GM04504 (cell line): ENCODE measurements around the gene SLC22A17.

Experiments used
- DNase-seq: peaks from one replicate; pipeline ENCODE4 v3.0.0-alpha.2; 2012; ENCODE audit warnings: low read depth

SLC22A17 gene

GRCh38 chr14:23361763-23362162 is 9.1 kb upstream of the SLC22A17 start:
- no peak for DNase-seq

GRCh38 chr14:23361320-23361719 is 8.6 kb upstream of the SLC22A17 start:
- no peak for DNase-seq

- no peak for DNase-seq
Measured at GRCh38 chr14:23360496-23360895, 7.8 kb upstream of the SLC22A17 start.

- DNase-seq: no peak
Measured at GRCh38 chr14:23359722-23360447, 7.2 kb upstream of the SLC22A17 start.

- DNase-seq: no peak
Measured at GRCh38 chr14:23359167-23359626, 6.5 kb upstream of the SLC22A17 start.

GRCh38 chr14:23358553-23359166 is 6.0 kb upstream of the SLC22A17 start:
- DNase-seq: no peak

GRCh38 chr14:23358042-23358441 is 5.4 kb upstream of the SLC22A17 start:
- DNase-seq: no peak

- DNase-seq: no peak
Measured at GRCh38 chr14:23357261-23357660, 4.6 kb upstream of the SLC22A17 start.

- no peak for DNase-seq
Measured at GRCh38 chr14:23356662-23357061, 4.0 kb upstream of the SLC22A17 start.

GRCh38 chr14:23355871-23356435 is 3.3 kb upstream of the SLC22A17 start:
- no peak for DNase-seq

- DNase-seq: no peak
Measured at GRCh38 chr14:23354990-23355389, 2.3 kb upstream of the SLC22A17 start.

GRCh38 chr14:23353433-23353780 is 720 bp upstream of the SLC22A17 start:
- DNase-seq: no peak

- DNase-seq: no peak
Measured at GRCh38 chr14:23351681-23352505, 794 bp downstream of the SLC22A17 start.

- no peak for DNase-seq
Measured at GRCh38 chr14:23349156-23349845, 3.4 kb downstream of the SLC22A17 start.

- DNase-seq: no peak
Measured at GRCh38 chr14:23348297-23348655, 4.4 kb downstream of the SLC22A17 start.

GRCh38 chr14:23347406-23348296 is 5.0 kb downstream of the SLC22A17 start:
- DNase-seq: no peak

- no peak for DNase-seq
Measured at GRCh38 chr14:23346693-23347405, 5.8 kb downstream of the SLC22A17 start.

- no peak for DNase-seq
Measured at GRCh38 chr14:23345987-23346692, 6.5 kb downstream of the SLC22A17 start.

- DNase-seq: no peak
Measured at GRCh38 chr14:23344481-23344880, 8.2 kb downstream of the SLC22A17 start.
